Lung (tissue), 12 donors: ENCODE results near the gene GSDME. TPM values are rescaled to one million over a fixed set of nuclear protein-coding genes. Genes with fewer than 3 reads are reported as not detected.

Source experiments
- ATAC-seq: fragments of 200-7000 bp; cut with Tn5 transposase; one replicate; pipeline ENCODE4 v1.9.1; 2020; ENCODE audit warnings: moderate number of reproducible peaks; ENCODE audit not compliant: insufficient read depth, low FRiP score
- DNase-seq, 3 donors: peaks; one replicate each; pipeline ENCODE4 v3.0.0-alpha.2; 2013 to 2017
- H3K27ac ChIP-seq, 2 donors: one replicate each; pipeline ENCODE4 v1.5.1; 2013; ENCODE audit warnings: mild to moderate bottlenecking in 2 of 2, moderate library complexity in 2 of 2, control low read depth in 1 of 2, inconsistent platforms in 1 of 2, low read depth in 1 of 2, low read length in 1 of 2
- H3K27me3 ChIP-seq, 3 donors: one replicate each; pipeline ENCODE4 v1.5.1; 2013; ENCODE audit warnings: low read length in 2 of 3; ENCODE audit not compliant: control insufficient read depth in 3 of 3, insufficient read depth in 3 of 3
- H3K36me3 ChIP-seq, 4 donors: one replicate each; pipeline ENCODE4 v1.5.1; 2013; ENCODE audit warnings: low read length in 4 of 4, mild to moderate bottlenecking in 1 of 4, moderate library complexity in 1 of 4; ENCODE audit not compliant: control insufficient read depth in 4 of 4, insufficient read depth in 4 of 4
- H3K4me1 ChIP-seq, 5 donors: one replicate each; pipeline ENCODE4 v1.5.1; 2013; ENCODE audit warnings: low read length in 5 of 5, mild to moderate bottlenecking in 2 of 5, moderate library complexity in 1 of 5; ENCODE audit not compliant: control insufficient read depth in 5 of 5, insufficient read depth in 5 of 5
- H3K4me3 ChIP-seq: one replicate; pipeline ENCODE4 v1.5.1; 2013; ENCODE audit warnings: mild to moderate bottlenecking, control low read depth, moderate library complexity
- H3K9ac ChIP-seq, 2 donors: one replicate each; pipeline ENCODE4 v1.5.1; 2013; ENCODE audit warnings: low read length in 2 of 2, control low read depth in 1 of 2; ENCODE audit not compliant: insufficient read depth in 1 of 2
- H3K9me3 ChIP-seq, 4 donors: one replicate each; pipeline ENCODE4 v1.5.1; 2013; ENCODE audit warnings: low read length in 3 of 4, mild to moderate bottlenecking in 1 of 4, moderate library complexity in 1 of 4; ENCODE audit not compliant: control insufficient read depth in 4 of 4, insufficient read depth in 3 of 4
- CTCF ChIP-seq: IDR thresholded peaks from 2 replicates; pipeline ENCODE4 v1.5.1; 2012; ENCODE audit warnings: mild to moderate bottlenecking; ENCODE audit errors: control extremely low read depth, extremely low read depth
- WGBS, 2 donors: extraction: QIAGEN DNeasy Blood & Tissue Kit; methylation state at CpG; one replicate each; pipeline ENCODE4 v1.1.7; 2013; 5-methylcytosine and 5-hydroxymethylcytosine counted together
- polyA plus RNA-seq, 2 donors: library from polyadenylated mRNA; stranded (reverse); fragments of 200-250 nt; gene quantifications; one replicate each; pipeline ENCODE4 v1.2.1, GENCODE V29; 2013
- total RNA-seq, 2 donors: library from RNA; depleted of rRNA in 1 of 2; stranded (reverse); fragments of >200 nt in 1 of 2; gene quantifications; one replicate each; pipeline ENCODE4 v1.2.1, GENCODE V29; 2014 to 2021
- donor health status: control.
- donor health status: control.
- donor health status: Bipolar disorder and iron deficiency.
- donor health status: healthy.
- donor health status: DM: yes; HTN: yes; CAD: no.

Gene GSDME
- total and polyA plus RNA-seq, 4 donors, result 3.0 to 16.6 (median 11.4) TPM

DNA sequence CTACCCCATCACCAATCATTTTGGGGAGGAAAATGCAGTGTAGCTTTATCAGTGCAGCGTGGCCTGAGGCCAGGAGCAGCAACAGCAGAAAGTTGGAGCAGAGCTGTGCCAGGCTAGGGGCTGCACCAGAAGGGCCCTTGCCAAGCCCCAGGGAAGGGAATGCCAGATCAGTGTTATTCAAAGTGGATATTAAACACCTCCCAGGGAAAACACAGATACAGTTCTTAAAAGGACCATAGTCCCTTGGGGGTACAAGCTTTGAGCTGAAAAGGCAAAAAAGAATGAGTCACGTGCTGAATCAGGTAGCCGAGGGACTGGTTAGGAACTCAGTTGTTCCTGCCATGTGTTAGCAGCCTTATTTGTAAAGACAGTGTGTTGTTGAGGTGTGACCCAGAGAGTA, 54.0 kb downstream of the GSDME start:
- Histone ChIP-seq H3K27ac (no peak overlapping the region), H3K27me3 (no peaks in the 10 kb centered on the region), H3K9ac (no peak overlapping the region), H3K9me3 (peaks cover 0 to 2% (median 0%) of the 10 kb centered on the region in 4 donors), H3K4me1 (peaks cover 0 to 10% (median 6%) of the 10 kb centered on the region in 5 donors), H3K36me3 (peaks cover 0 to 3% (median 0%) of the 10 kb centered on the region in 4 donors), H3K4me3 (no peak overlapping the region)
- DNase-seq, result no peak
- no peak for TF ChIP-seq CTCF
- 67 to 93% methylated on average over 3 of the region's 3 CpGs for WGBS, 2 donors
- ATAC-seq, result no peak

GRCh38 chr7:24702755-24703154, 54.5 kb downstream of the GSDME start:
- TF ChIP-seq CTCF, result no peak
- no peak overlapping the region for H3K9ac ChIP-seq
- H3K27ac ChIP-seq, result no peak overlapping the region
- H3K4me1 ChIP-seq, result peaks cover 0 to 10% (median 6%) of the 10 kb centered on the region in 5 donors
- no peak overlapping the region for H3K4me3 ChIP-seq
- peaks cover 0 to 3% (median 0%) of the 10 kb centered on the region in 4 donors for H3K36me3 ChIP-seq
- no peaks in the 10 kb centered on the region for H3K9me3 ChIP-seq
- no peak for DNase-seq
- 70 to 87% methylated on average over 2 of the region's 2 CpGs for WGBS, 2 donors
- no peaks in the 10 kb centered on the region for H3K27me3 ChIP-seq
- ATAC-seq, result no peak

DNA sequence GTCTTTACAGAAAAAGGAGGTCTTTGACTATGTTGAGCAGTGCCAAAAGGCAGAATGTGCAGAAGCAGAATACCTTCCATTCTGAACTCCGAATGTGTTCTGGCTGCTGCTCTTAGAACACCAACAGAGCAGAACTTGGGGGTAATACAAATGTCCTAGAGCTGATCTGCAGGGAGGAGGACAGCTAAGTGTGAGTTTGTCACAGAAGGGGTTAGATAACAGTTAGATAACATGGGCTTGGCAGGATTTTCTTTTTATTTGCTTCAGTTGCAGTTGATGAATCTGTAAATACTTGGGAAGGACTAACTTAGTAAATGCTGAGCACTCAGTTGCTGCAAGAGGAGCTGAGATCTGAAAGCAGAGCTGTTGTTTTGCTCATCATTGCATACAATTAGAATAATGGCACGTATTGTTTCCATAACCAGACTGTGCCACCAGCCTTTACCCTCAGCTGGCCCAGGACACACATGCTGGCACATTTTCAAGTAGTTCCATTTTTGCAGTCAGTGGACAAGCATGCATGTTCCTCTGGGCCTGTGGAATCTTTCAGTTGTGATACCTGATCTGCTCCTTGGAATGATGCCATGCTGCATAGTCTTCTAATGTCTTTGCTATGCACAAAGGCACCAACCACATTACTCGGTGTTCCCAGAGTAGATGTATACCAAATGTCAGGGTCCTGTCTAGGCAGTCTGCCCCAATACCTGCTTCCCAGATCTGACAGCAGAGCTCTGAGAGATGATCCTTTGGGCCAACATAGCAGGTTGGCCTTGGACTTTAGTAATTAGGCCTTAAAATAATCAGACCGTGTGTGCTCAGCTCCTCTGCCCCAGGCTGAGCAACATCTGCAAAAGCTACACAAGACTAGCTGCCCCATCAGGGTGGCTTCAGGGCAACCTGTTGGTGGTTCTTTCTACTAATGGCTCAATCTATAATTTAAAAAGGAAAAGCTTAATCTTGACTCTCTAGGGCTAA, 55.7 kb downstream of the GSDME start:
- no peak overlapping the region for H3K27ac ChIP-seq
- no peak overlapping the region for H3K9ac ChIP-seq
- H3K9me3 ChIP-seq, result no peaks in the 10 kb centered on the region
- 78 to 85% methylated on average over 4 of the region's 4 CpGs for WGBS, 2 donors
- no peaks in the 10 kb centered on the region for H3K27me3 ChIP-seq
- H3K4me1 ChIP-seq, result peaks cover 0 to 10% (median 6%) of the 10 kb centered on the region in 5 donors
- no peak for TF ChIP-seq CTCF
- no peaks in the 10 kb centered on the region for H3K36me3 ChIP-seq
- H3K4me3 ChIP-seq, result no peak overlapping the region
- ATAC-seq (no peak), DNase-seq (peak in 1 of 3 donors; percentile 17)
